Stimulated activated CD4-positive, alpha-beta T cell treated with anti-CD3 and anti-CD28 coated beads, Interleukin-15, amount 100 ng/mL, for 24 hours (primary cell): ENCODE measurements around the gene NTF4.

Source experiments
- DNase-seq: peaks from one replicate; pipeline ENCODE4 v3.0.0-alpha.2; 2020

Gene NTF4

GRCh38 chr19:49019242-49019932, 45.2 kb downstream of the NTF4 start:
- DNase-seq = peak; percentile 77

- DNase-seq = peak; percentile 38
Measured at GRCh38 chr19:49018388-49019241, 46.0 kb downstream of the NTF4 start.

GRCh38 chr19:49017666-49018351, 46.8 kb downstream of the NTF4 start:
- DNase-seq = peak; percentile 71

GRCh38 chr19:49017041-49017665, 47.5 kb downstream of the NTF4 start, which contains the start of gene LHB:
TSS of gene LHB (minus strand) at chr19:49017091. CDS start at chr19:49017081, 10 bp downstream.
- no peak for DNase-seq

- no peak for DNase-seq
Measured at GRCh38 chr19:49016067-49016839, 48.4 kb downstream of the NTF4 start.

- no peak for DNase-seq
Measured at GRCh38 chr19:49014870-49015255, 49.8 kb downstream of the NTF4 start.

GRCh38 chr19:49014123-49014869, 50.3 kb downstream of the NTF4 start:
- DNase-seq = no peak

- DNase-seq = no peak
Measured at GRCh38 chr19:49011194-49011593, 53.4 kb downstream of the NTF4 start.
